ENCODE data around the gene STK33. TPM values are rescaled to one million over a fixed set of nuclear protein-coding genes. Genes with fewer than 3 reads are reported as not detected.
A peak's percentile ranks its signal among the peaks of the same experiment; 100 is the strongest.

The STK33 gene
- 14.9 and 15.7 TPM in 2 replicates for total RNA-seq

DNA sequence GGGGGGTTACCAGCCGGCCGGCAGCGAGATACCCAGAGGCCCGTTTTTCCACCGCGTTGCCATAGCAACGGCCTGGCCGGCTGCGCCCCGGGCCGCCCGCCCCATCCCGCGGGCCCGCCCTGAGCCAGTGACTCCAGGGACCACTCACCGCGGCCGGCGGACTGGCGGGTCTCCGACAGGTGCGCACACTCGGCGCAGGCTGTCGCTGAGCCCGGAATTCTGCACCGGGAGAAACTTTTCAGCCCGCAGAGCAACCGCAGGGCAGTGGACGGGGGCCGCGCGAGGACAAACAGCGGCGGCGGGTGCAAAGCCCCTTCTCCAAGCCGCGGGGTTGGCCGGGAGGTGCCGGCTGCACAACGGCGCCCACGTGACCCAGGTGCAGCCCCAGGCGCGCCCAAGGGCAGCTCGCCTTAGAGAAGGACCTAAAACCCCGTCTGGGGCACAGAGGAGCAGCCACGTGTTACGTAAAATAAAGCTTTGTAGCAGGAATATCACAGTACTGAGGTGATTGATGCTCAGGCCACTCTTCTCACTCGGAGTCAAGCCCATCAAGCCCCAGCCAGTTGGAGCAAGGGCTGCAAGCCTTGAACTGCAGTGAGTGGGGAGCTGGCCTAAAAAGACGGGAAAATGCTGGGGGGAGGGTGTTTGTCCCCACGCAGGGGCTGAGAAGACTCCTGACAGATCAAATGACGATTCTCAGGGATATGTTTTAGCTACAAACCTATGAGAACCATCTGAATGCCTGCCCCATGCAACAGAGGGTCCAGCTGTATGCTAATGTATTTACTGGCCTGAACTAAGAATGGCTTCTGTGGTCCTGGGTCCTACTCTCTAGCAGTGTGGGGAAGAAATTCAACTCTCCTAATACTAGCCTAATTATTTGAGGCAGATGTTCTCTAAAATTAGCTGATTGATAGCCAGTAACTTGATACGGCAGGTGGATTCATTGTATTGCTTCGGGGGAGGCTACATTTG lies at the start of gene STK33:
Gene STK33, minus strand, starts transcription at position 294 of the 975 bp plus-strand sequence. CDS start 119,323 bp downstream, outside the sequence.
- H3K4me3 ChIP-seq (ENCODE audit: low read depth, low read length) = peak within 1 kb of the TSS; percentile 80
- no peaks in the 10 kb centered on the region for H3K27me3 ChIP-seq (ENCODE audit: control insufficient read depth, insufficient read depth, low read length)
- no peak for DNase-seq (ENCODE audit: low read depth)
- H3K36me3 ChIP-seq (ENCODE audit: control insufficient read depth, insufficient read depth, low read length) = no peaks in the 10 kb centered on the region
- TF ChIP-seq, protein P1, sequence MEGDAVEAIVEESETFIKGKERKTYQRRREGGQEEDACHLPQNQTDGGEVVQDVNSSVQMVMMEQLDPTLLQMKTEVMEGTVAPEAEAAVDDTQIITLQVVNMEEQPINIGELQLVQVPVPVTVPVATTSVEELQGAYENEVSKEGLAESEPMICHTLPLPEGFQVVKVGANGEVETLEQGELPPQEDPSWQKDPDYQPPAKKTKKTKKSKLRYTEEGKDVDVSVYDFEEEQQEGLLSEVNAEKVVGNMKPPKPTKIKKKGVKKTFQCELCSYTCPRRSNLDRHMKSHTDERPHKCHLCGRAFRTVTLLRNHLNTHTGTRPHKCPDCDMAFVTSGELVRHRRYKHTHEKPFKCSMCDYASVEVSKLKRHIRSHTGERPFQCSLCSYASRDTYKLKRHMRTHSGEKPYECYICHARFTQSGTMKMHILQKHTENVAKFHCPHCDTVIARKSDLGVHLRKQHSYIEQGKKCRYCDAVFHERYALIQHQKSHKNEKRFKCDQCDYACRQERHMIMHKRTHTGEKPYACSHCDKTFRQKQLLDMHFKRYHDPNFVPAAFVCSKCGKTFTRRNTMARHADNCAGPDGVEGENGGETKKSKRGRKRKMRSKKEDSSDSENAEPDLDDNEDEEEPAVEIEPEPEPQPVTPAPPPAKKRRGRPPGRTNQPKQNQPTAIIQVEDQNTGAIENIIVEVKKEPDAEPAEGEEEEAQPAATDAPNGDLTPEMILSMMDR (IDR thresholded peaks at IDR 0.05; ENCODE audit: insufficient read depth, low read length, poor library complexity, severe bottlenecking) = no peak

DNA sequence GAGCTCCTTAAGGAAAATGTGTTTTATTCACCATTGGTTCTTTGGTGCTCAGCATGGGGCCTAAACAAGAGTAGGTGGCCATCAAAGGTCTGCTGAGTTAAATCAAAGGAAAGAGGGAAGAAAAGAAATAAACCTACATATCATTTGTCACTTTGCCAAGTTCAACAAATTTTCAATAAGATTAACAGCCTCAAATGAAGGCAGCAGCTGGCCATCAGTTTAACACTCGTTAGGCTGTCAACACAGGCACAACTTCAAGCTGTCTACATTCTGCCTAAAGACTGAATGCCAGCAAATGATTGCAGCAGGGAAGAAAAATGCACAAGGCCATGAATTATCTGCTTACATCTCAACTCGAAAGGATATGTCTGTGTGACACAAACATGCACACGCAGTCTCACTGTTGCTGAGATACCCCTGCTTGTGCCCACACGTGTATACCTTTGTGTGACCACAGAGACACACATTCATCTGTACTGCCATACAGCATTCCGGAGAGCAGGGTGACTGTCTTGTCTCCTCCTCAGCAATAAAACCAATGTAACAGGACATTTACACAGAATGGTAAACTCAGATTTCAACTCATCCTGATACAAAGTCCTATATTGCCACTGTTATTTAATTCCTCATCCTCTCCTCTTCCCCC lies 48.3 kb upstream of the STK33 start:
- TF ChIP-seq, protein P1 (IDR thresholded peaks at IDR 0.05; ENCODE audit: insufficient read depth, low read length, poor library complexity, severe bottlenecking) = no peak
- Histone ChIP-seq H3K4me3 (ENCODE audit: low read depth, low read length) (no peak overlapping the region), H3K36me3 (ENCODE audit: control insufficient read depth, insufficient read depth, low read length) (peaks cover 2% of the 10 kb centered on the region), H3K27me3 (ENCODE audit: control insufficient read depth, insufficient read depth, low read length) (no peaks in the 10 kb centered on the region)
- no peak for DNase-seq (ENCODE audit: low read depth)

DNA sequence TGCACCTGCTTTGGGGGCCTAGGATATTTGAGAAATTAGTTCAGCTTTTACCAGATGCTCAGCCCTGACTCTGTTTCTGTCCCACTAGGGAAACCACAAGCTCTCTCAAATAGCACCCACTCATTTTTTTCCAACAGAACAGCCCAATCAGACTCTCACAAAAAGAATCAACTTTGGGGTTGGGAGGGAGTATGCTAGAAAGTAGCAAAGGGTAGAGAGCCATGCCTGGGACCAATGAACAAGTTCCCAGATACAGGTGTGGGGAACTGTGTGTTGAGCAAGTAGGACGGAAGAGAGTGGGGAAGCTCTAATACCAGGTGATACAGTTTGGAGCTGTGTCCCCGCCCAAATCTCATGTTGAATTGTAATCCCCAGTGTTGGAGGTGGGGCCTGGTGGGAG lies 47.3 kb upstream of the STK33 start:
- DNase-seq (ENCODE audit: low read depth) = no peak
- no peak overlapping the region for H3K4me3 ChIP-seq (ENCODE audit: low read depth, low read length)
- peaks cover 2% of the 10 kb centered on the region for H3K36me3 ChIP-seq (ENCODE audit: control insufficient read depth, insufficient read depth, low read length)
- TF ChIP-seq, protein P1 (IDR thresholded peaks at IDR 0.05; ENCODE audit: insufficient read depth, low read length, poor library complexity, severe bottlenecking) = no peak
- H3K27me3 ChIP-seq (ENCODE audit: control insufficient read depth, insufficient read depth, low read length) = no peaks in the 10 kb centered on the region

DNA sequence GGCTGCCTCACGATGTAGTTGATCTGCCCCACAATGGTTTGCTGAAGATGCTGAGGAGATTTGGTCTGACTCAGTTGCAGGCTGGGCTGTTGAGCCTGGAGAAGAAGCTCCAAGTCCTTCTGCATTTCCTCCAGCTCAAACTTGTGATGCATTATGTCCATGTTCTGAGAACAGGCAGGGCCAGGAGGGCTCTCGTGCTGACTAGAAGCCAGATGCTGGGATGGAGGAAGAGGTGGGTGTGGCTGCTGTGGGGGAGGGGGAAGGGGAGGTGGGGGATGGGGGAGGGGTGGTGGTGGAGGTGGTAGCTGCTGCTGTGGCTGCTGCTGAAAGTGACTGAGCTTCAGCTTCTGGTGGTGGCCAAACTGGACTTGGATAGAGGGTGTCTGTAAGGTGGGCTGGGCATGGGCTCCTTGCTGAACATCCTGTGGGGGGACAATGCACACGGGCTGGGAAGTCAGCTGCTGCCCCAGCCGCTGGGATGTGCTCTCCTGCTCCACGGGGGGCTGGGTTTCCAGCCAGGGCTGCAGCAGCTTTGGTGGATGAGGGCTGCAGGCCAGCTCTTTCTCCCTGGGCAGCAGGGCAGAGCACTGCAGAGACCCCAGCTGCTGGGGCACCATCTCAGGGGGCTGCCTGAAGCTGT lies 46.4 kb upstream of the STK33 start:
- Histone ChIP-seq H3K36me3 (ENCODE audit: control insufficient read depth, insufficient read depth, low read length) (peaks cover 2% of the 10 kb centered on the region), H3K4me3 (ENCODE audit: low read depth, low read length) (no peak overlapping the region), H3K27me3 (ENCODE audit: control insufficient read depth, insufficient read depth, low read length) (no peaks in the 10 kb centered on the region)
- TF ChIP-seq, protein P1 (IDR thresholded peaks at IDR 0.05; ENCODE audit: insufficient read depth, low read length, poor library complexity, severe bottlenecking) = no peak
- DNase-seq (ENCODE audit: low read depth) = no peak

DNA sequence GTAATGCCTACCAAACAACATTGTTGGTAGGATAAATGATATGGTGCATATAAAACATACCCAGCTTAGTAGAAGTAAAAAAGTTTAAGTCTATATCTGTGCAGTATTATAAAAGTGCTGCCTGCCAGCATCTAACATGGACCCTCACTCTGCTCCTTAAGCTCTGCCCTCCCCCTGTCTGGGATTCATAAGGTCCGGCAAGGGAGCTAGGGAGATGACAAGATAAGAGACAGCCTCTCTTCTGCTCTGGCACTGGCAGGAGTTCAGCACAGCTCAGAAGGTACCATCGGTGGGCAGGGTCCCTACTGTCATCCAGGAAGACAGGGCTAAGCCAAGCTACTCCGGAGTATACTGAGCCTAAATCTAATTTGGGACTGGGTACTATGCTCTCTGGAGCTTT lies 45.6 kb upstream of the STK33 start:
- Histone ChIP-seq H3K36me3 (ENCODE audit: control insufficient read depth, insufficient read depth, low read length) (peaks cover 2% of the 10 kb centered on the region), H3K4me3 (ENCODE audit: low read depth, low read length) (no peak overlapping the region), H3K27me3 (ENCODE audit: control insufficient read depth, insufficient read depth, low read length) (no peaks in the 10 kb centered on the region)
- TF ChIP-seq, protein P1 (IDR thresholded peaks at IDR 0.05; ENCODE audit: insufficient read depth, low read length, poor library complexity, severe bottlenecking) = no peak
- DNase-seq (ENCODE audit: low read depth) = no peak
